Measurements from ENCODE around the gene CACNA1G. TPM values are rescaled to one million over a fixed set of nuclear protein-coding genes. Genes with fewer than 3 reads are reported as not detected.

CACNA1G gene
- total and polyA plus RNA-seq, 9 of the 15 experiments (the other 6 are each of a cell fraction or from before 2014, with no cell fraction given) = 0.01 TPM; not detected in 8

GRCh38 chr17:50672071-50672470, 111.6 kb downstream of the CACNA1G start (continued):
- no peak for TF ChIP-seq ZBTB34 (CRISPR knock-in tag; IDR thresholded peaks at IDR 0.05)
- TF ChIP-seq TRIM28 (IDR thresholded peaks at IDR 0.05) = no peak
- no peak for TF ChIP-seq ZNF717 (CRISPR knock-in tag; IDR thresholded peaks at IDR 0.05)
- TF ChIP-seq HNRNPK (IDR thresholded peaks at IDR 0.05; ENCODE audit: low read depth, low read length, poor library complexity, severe bottlenecking) = no peak
- no peak for TF ChIP-seq SP1 (CRISPR knock-in tag; IDR thresholded peaks at IDR 0.05)
- no peak for TF ChIP-seq MBD1 (CRISPR knock-in tag; IDR thresholded peaks at IDR 0.05)

- no peak for FAIRE-seq
- no peak overlapping the region for H3K9ac ChIP-seq (ENCODE audit: insufficient read depth in 1 of 2, low read depth in 2 of 2, low read length in 2 of 2)
- ChIA-PET CTCF (ENCODE audit: low intra/inter-chr PET ratio) (no interaction called here), POLR2A (interaction anchor here (0.6 to 1.0 kb wide), 3 partner anchors 11 to 125 kb away, joined by 3 to 4 read pairs (median 3); no protein-coding TSS in a partner anchor)
- BruUV-seq (replicated peaks) = no TSS peak
- H3K27ac ChIP-seq (ENCODE audit: extremely low read depth, low read depth, low read length) = no peak overlapping the region
- no peaks in the 10 kb centered on the region for H3K79me2 ChIP-seq (ENCODE audit: control insufficient read depth, insufficient read depth, low read length)
- H3K4me1 ChIP-seq (replicated peaks in 1 of 2; ENCODE audit: control insufficient read depth in 2 of 2, insufficient read depth in 2 of 2, low read length in 2 of 2) = peaks cover 0 to 16% of the 10 kb centered on the region in 2 experiments; a peak in 3 of 5 replicates
- H2AFZ ChIP-seq (ENCODE audit: low read depth, low read length) = no peak overlapping the region
- ATAC-seq = no peak
- no peaks in the 10 kb centered on the region for H3K9me3 ChIP-seq (replicated peaks; ENCODE audit: control insufficient read depth, insufficient read depth, low read depth, low read length)
- no peak for DNase-seq (ENCODE audit: extremely low read depth in 1 of 4, low spot score in 3 of 4)
- H4K20me1 ChIP-seq (replicated peaks; ENCODE audit: control insufficient read depth, insufficient read depth, low read length) = no peaks in the 10 kb centered on the region
- no peaks in the 10 kb centered on the region for H3K9me1 ChIP-seq (ENCODE audit: control insufficient read depth, insufficient read depth, low read length)
- intact Hi-C loops (cut with micrococcal nuclease) (no loop called here), in situ Hi-C loops (cut with MboI) (no loop called here)
- peaks cover 1 to 37% of the 10 kb centered on the region in 2 experiments; a peak in 2 of 5 replicates for H3K27me3 ChIP-seq (ENCODE audit: control insufficient read depth in 2 of 2, insufficient read depth in 2 of 2, low read length in 2 of 2)
- 48% methylated on average over 20 of the region's 20 CpGs for WGBS (ENCODE audit: insufficient coverage, low coverage, missing lambda C conversion rate)
- H3K4me3 ChIP-seq = no peak overlapping the region
- H3K36me3 ChIP-seq (ENCODE audit: control insufficient read depth, insufficient read depth, low read length) = no peaks in the 10 kb centered on the region
- H3K4me2 ChIP-seq (ENCODE audit: insufficient read depth, low read length) = no peak overlapping the region
- TF ChIP-seq ZNF444 (CRISPR knock-in tag; IDR thresholded peaks at IDR 0.05) (no peak), TAL1 (IDR thresholded peaks at IDR 0.05) (no peak), TSHZ1 (CRISPR knock-in tag; IDR thresholded peaks at IDR 0.05) (no peak), THRB (CRISPR knock-in tag; conservative IDR thresholded peaks at IDR 0.05) (no peak)
These were observed 112.5 kb downstream of the CACNA1G start for GRCh38 chr17:50672831-50673551.
